Choroid plexus epithelial cell (primary cell): Measurements from ENCODE around the gene SUGP2.

ENCODE experiments used
- DNase-seq: peaks from one replicate; pipeline ENCODE4 v3.0.0-alpha.2; 2010; ENCODE audit warnings: low read depth
- H3K4me3 ChIP-seq: 2 replicates; pipeline ENCODE4 v1.5.1; 2011; ENCODE audit warnings: low read depth, mild to moderate bottlenecking, control low read depth, low read length, moderate library complexity
- CTCF ChIP-seq: conservative IDR thresholded peaks from 2 replicates; pipeline ENCODE4 v1.5.1; 2011; ENCODE audit warnings: low read depth, mild to moderate bottlenecking, control low read depth, inconsistent platforms, low read length, moderate library complexity

The SUGP2 gene

GRCh38 chr19:18980432-18981020, 52.8 kb downstream of the SUGP2 start:
- no peak overlapping the region for H3K4me3 ChIP-seq
- DNase-seq: no peak
- TF ChIP-seq CTCF: no peak

GRCh38 chr19:18978616-18979015, 54.7 kb downstream of the SUGP2 start:
- TF ChIP-seq CTCF: no peak
- H3K4me3 ChIP-seq: no peak overlapping the region
- DNase-seq: no peak

GRCh38 chr19:18975869-18976268, 57.4 kb downstream of the SUGP2 start:
- no peak for TF ChIP-seq CTCF
- no peak for DNase-seq
- H3K4me3 ChIP-seq: no peak overlapping the region

GRCh38 chr19:18975011-18975410, 58.3 kb downstream of the SUGP2 start:
- TF ChIP-seq CTCF: no peak
- H3K4me3 ChIP-seq: no peak overlapping the region
- no peak for DNase-seq

GRCh38 chr19:18972851-18973250, 60.5 kb downstream of the SUGP2 start:
- no peak for DNase-seq
- H3K4me3 ChIP-seq: no peak overlapping the region
- TF ChIP-seq CTCF: no peak

- no peak for TF ChIP-seq CTCF
- H3K4me3 ChIP-seq: no peak overlapping the region
- peak; percentile 30 for DNase-seq
These were observed 61.0 kb downstream of the SUGP2 start for GRCh38 chr19:18972301-18972811.

- H3K4me3 ChIP-seq: no peak overlapping the region
- DNase-seq: no peak
- no peak for TF ChIP-seq CTCF
These were observed 63.2 kb downstream of the SUGP2 start for GRCh38 chr19:18969931-18970659.
